HCT116 (cell line): ENCODE measurements around the gene FAM193B. TPM values are rescaled to one million over a fixed set of nuclear protein-coding genes. Genes with fewer than 3 reads are reported as not detected.

Experiments used
- ATAC-seq: fragments of 200-7000 bp; cut with Tn5 transposase; 2 replicates; pipeline ENCODE4 v1.9.1; 2020; ENCODE audit warnings: mild to moderate bottlenecking, moderate library complexity
- BruUV-seq: library from RNA; stranded (reverse); fragments of 400-500 nt; replicated peaks from 2 replicates; lab custom pipeline; 2021; lab: Mats Ljungman, UMichigan
- CTCF ChIA-PET: fragments of 300-600 bp; sonication (Branson Sonifier 250); formaldehyde crosslinking; loops from one replicate; lab custom pipeline; 2021; ENCODE audit warnings: antibody characterized with exemption; lab: Charles Lee
- POLR2A ChIA-PET: fragments of 300-600, 350-600 bp; sonication (Branson Sonifier 250); formaldehyde crosslinking; loops from one replicate; lab custom pipeline; 2021; ENCODE audit warnings: antibody characterized with exemption; lab: Charles Lee
- RAD21 ChIA-PET, 2 experiments: fragments of 300-600 bp; sonication (Branson Sonifier 250); formaldehyde crosslinking; loops; one replicate each; lab custom pipeline; 2023; ENCODE audit warnings: low total read pairs in 2 of 2; ENCODE audit not compliant: uncharacterized antibody in 2 of 2, unreplicated experiment in 2 of 2, low non-redundant PET in 1 of 2; lab: Charles Lee
- DNase-seq: peaks from one replicate; pipeline ENCODE4 v3.0.0-alpha.2; 2010; ENCODE audit warnings: low read depth, low spot score
- H2AFZ ChIP-seq: fragments of 200-600 bp; shearing (Covaris generic), sonication (generic); 2 replicates; pipeline ENCODE4 v1.6.1; 2017; ENCODE audit warnings: low read depth, mixed run types, mixed read lengths, antibody characterized with exemption, low read length; ENCODE audit not compliant: poor library complexity, severe bottlenecking
- H3K27ac ChIP-seq: 2 replicates; pipeline ENCODE4 v1.5.1; 2012; ENCODE audit warnings: low read depth, low read length
- H3K27me3 ChIP-seq: fragments of 200-600 bp; sonication (generic); 2 replicates; pipeline ENCODE4 v1.6.1; 2016; ENCODE audit warnings: mixed run types, low read length, mixed read lengths; ENCODE audit not compliant: insufficient read depth
- H3K36me3 ChIP-seq, 2 experiments: fragments of 200-500 bp in 1 of 2; fragments of 200-600 bp in 1 of 2; sonication (Bioruptor generic) in 1 of 2; sonication (generic) in 1 of 2; 2 replicates each; pipeline versions ENCODE4 v1.5.1 to v1.6.1; 2014 to 2016; ENCODE audit warnings: low read length in 2 of 2, inconsistent platforms in 1 of 2, mixed read lengths in 1 of 2, mixed run types in 1 of 2; ENCODE audit not compliant: insufficient read depth in 2 of 2, control insufficient read depth in 1 of 2
- H3K4me1 ChIP-seq, 2 experiments: fragments of 200-600 bp in 1 of 2; sonication (generic) in 1 of 2; 2 replicates each; pipeline versions ENCODE4 v1.5.1 to v1.6.1; 2012 to 2017; ENCODE audit warnings: low read length in 2 of 2, inconsistent platforms in 1 of 2, mild to moderate bottlenecking in 1 of 2, mixed read lengths in 1 of 2, mixed run types in 1 of 2, moderate library complexity in 1 of 2; ENCODE audit not compliant: insufficient read depth in 2 of 2, control insufficient read depth in 1 of 2
- H3K4me2 ChIP-seq: fragments of 200-600 bp; sonication (generic); 2 replicates; pipeline ENCODE4 v1.6.1; 2017; ENCODE audit warnings: mixed run types, low read length, mixed read lengths
- H3K4me3 ChIP-seq, 2 experiments: fragments of 200-600 bp in 1 of 2; sonication (generic) in 1 of 2; replicated peaks in 1 of 2; 2 replicates each; pipeline ENCODE4 v1.5.1; 2011 to 2016; ENCODE audit warnings: low read length in 2 of 2, control low read depth in 1 of 2, low read depth in 1 of 2, mild to moderate bottlenecking in 1 of 2, mixed read lengths in 1 of 2, mixed run types in 1 of 2
- H3K79me2 ChIP-seq: fragments of 200-600 bp; sonication (generic); 2 replicates; pipeline ENCODE4 v1.6.1; 2017; ENCODE audit warnings: mild to moderate bottlenecking, mixed run types, low read length, moderate library complexity, mixed read lengths; ENCODE audit not compliant: insufficient read depth
- H3K9ac ChIP-seq: fragments of 200-600 bp; sonication (generic); 2 replicates; pipeline ENCODE4 v1.6.1; 2016; ENCODE audit warnings: low read length, mixed read lengths
- H3K9me2 ChIP-seq: fragments of 200-600 bp; sonication (generic), shearing (Covaris generic); 2 replicates; pipeline ENCODE4 v1.6.1; 2017; ENCODE audit warnings: mixed run types, mild to moderate bottlenecking, moderate library complexity; ENCODE audit not compliant: insufficient read depth
- H3K9me3 ChIP-seq, 2 experiments: fragments of 200-500 bp in 1 of 2; fragments of 200-600 bp in 1 of 2; sonication (Bioruptor generic) in 1 of 2; sonication (generic) in 1 of 2; 2 replicates each; pipeline ENCODE4 v1.6.1; 2014 to 2017; ENCODE audit warnings: low read length in 2 of 2, mixed read lengths in 2 of 2, inconsistent platforms in 1 of 2, low read depth in 1 of 2, mild to moderate bottlenecking in 1 of 2, mixed run types in 1 of 2, moderate library complexity in 1 of 2; ENCODE audit not compliant: control insufficient read depth in 1 of 2, insufficient read depth in 1 of 2
- H4K20me1 ChIP-seq: fragments of 200-600 bp; sonication (generic), shearing (Covaris generic); 2 replicates; pipeline ENCODE4 v1.6.1; 2017; ENCODE audit warnings: mixed run types, mild to moderate bottlenecking, moderate library complexity; ENCODE audit not compliant: insufficient read depth
- CBX3 ChIP-seq: IDR thresholded peaks from 2 replicates; pipeline ENCODE4 v1.6.1; 2012; ENCODE audit warnings: low read depth
- CEBPB ChIP-seq: IDR thresholded peaks from 2 replicates; pipeline ENCODE4 v1.6.1; 2012; ENCODE audit warnings: low read depth
- ELF1 ChIP-seq: IDR thresholded peaks from 2 replicates; pipeline ENCODE4 v1.6.1; 2012; ENCODE audit warnings: low read depth, borderline replicate concordance
- EZH2 ChIP-seq: fragments of 200-600 bp; sonication (generic); IDR thresholded peaks from 2 replicates; pipeline ENCODE4 v1.6.1; 2017; ENCODE audit warnings: antibody characterized with exemption, mixed run types
- FOSL1 ChIP-seq: IDR thresholded peaks from 2 replicates; pipeline ENCODE4 v1.6.1; 2012; ENCODE audit warnings: low read depth
- MAX ChIP-seq: IDR thresholded peaks from 2 replicates; pipeline ENCODE4 v1.6.1; 2012
- POLR2A ChIP-seq: IDR thresholded peaks from 2 replicates; pipeline ENCODE4 v1.7.0; 2011; ENCODE audit warnings: borderline replicate concordance; ENCODE audit not compliant: insufficient read depth, insufficient read length; ENCODE audit errors: extremely low read depth
- POLR2AphosphoS5 ChIP-seq: IDR thresholded peaks from 2 replicates; pipeline ENCODE4 v1.6.1; 2011; ENCODE audit warnings: mild to moderate bottlenecking, low read depth, low read length, moderate library complexity
- RAD21 ChIP-seq: IDR thresholded peaks from 2 replicates; pipeline ENCODE4 v1.6.1; 2012; ENCODE audit warnings: low read depth, mild to moderate bottlenecking
- SIN3A ChIP-seq: IDR thresholded peaks from 2 replicates; pipeline ENCODE4 v1.6.1; 2012; ENCODE audit warnings: low read depth
- SP1 ChIP-seq: IDR thresholded peaks from 2 replicates; pipeline ENCODE4 v1.6.1; 2012; ENCODE audit warnings: low read depth
- SRF ChIP-seq: IDR thresholded peaks from 2 replicates; pipeline ENCODE4 v1.6.1; 2012; ENCODE audit warnings: low read depth
- TCF7L2 ChIP-seq: IDR thresholded peaks from 2 replicates; pipeline ENCODE4 v1.7.0; 2011; ENCODE audit warnings: borderline replicate concordance, inconsistent platforms; ENCODE audit not compliant: insufficient read depth, insufficient read length; ENCODE audit errors: extremely low read depth
- YY1 ChIP-seq: IDR thresholded peaks from 2 replicates; pipeline ENCODE4 v1.6.1; 2011; ENCODE audit warnings: low read length, low read depth, moderate library complexity, mild to moderate bottlenecking; ENCODE audit not compliant: insufficient replicate concordance; ENCODE audit errors: extremely low read depth
- ZFX ChIP-seq: fragments of 450-650 bp; IDR thresholded peaks from 2 replicates; pipeline ENCODE4 v1.6.1; 2017
- intact Hi-C: fragments of 100-400 bp; cut with micrococcal nuclease; formaldehyde crosslinking; loops from 2 replicates; pipeline ENCODE4 v1.10.0; 2022
- total RNA-seq: library from RNA; stranded (reverse); gene quantifications from one replicate; pipeline ENCODE4 v1.2.1, GENCODE V29; 2021; ENCODE audit not compliant: unreplicated experiment
- TF ChIP-seq, protein P1 (sequence below): IDR thresholded peaks from 2 replicates; pipeline ENCODE4 v1.6.1; 2011; ENCODE audit warnings: mild to moderate bottlenecking, low read length, moderate library complexity; ENCODE audit not compliant: insufficient replicate concordance; ENCODE audit errors: extremely low read depth
- TF ChIP-seq, protein P2 (sequence below): IDR thresholded peaks from 2 replicates; pipeline ENCODE4 v1.6.1; 2012; ENCODE audit warnings: low read depth

The FAM193B gene
- total RNA-seq, 1 experiment from 2014 or later: 54.0 TPM

DNA sequence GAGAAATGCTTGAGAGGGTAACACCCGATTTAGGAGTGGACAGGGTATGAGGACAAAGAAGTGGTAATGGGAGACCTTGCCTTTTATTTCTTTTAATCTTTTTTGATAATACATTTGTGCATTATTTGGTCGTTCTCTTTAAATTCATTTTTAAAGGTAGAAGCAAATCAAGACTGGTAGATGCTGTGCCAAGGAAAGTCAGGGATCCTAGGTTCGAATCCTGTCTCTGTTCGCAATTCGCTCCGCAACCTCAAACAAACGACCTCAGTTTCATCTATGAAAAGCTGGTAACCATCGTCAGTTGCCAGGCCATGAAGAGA is 37.3 kb upstream of the FAM193B start:
- Histone ChIP-seq H3K36me3 (peaks cover 25 to 26% of the 10 kb centered on the region in 2 experiments; a peak in 3 of 4 replicates), H3K4me2 (peak overlapping the region; percentile 79), H3K27ac (no peak overlapping the region), H2AFZ (peak overlapping the region; percentile 96), H3K4me3 (peak overlapping the region; percentile 12 to 96), H4K20me1 (no peaks in the 10 kb centered on the region), H3K9me2 (no peaks in the 10 kb centered on the region), H3K79me2 (peaks cover 24% of the 10 kb centered on the region), H3K9ac (no peak overlapping the region), H3K27me3 (0 out of 2 replicates have a peak, but pooled peaks cover 6% of the 10 kb centered on the region), H3K4me1 (peaks cover 0 to 14% of the 10 kb centered on the region in 2 experiments; a peak in 2 of 4 replicates), H3K9me3 (no peaks in the 10 kb centered on the region)
- no TSS peak for BruUV-seq
- ChIA-PET RAD21 (no interaction called here), POLR2A (interaction anchor here (2.1 kb wide), 1 partner anchor 12 kb away, joined by 6 read pairs; no protein-coding TSS in a partner anchor), CTCF (no interaction called here)
- intact Hi-C loops: no loop called here
- ATAC-seq (no peak), DNase-seq (no peak)
- TF ChIP-seq POLR2A (no peak), YY1 (no peak), POLR2AphosphoS5 (no peak)

DNA sequence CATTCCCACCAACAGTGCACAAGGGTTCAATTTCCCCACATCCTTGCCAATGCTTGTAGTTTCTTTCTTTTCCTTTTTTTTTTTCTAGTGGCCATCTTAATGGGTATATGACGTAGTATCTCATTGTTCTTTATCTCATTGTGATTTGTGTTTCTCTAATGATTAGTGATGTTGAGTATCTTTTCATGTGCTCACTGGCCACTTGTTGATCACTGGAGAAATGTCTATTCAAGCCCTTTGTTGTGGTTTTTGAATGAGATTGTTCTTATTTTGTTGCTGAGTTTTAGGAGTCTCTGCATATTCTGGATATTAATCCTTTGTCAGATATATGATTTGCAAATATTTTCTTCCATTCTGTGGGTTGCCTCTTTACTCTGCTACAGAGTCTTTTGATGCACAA is 36.0 kb upstream of the FAM193B start:
- no peak overlapping the region for H3K9ac ChIP-seq
- no peak for ATAC-seq
- H3K36me3 ChIP-seq: peaks cover 18 to 23% of the 10 kb centered on the region in 2 experiments; a peak in 3 of 4 replicates
- no TSS peak for BruUV-seq
- ChIA-PET CTCF (no interaction called here), RAD21 (no interaction called here), POLR2A (no interaction called here)
- no peaks in the 10 kb centered on the region for H4K20me1 ChIP-seq
- no peak overlapping the region for H3K4me3 ChIP-seq
- H3K27me3 ChIP-seq: peaks cover 8% of the 10 kb centered on the region; the same call in 1 of the 2 replicates
- H3K9me3 ChIP-seq: no peaks in the 10 kb centered on the region
- no peaks in the 10 kb centered on the region for H3K9me2 ChIP-seq
- peaks cover 0 to 14% of the 10 kb centered on the region in 2 experiments; a peak in 2 of 4 replicates for H3K4me1 ChIP-seq
- no peak overlapping the region for H3K27ac ChIP-seq
- no peak overlapping the region for H2AFZ ChIP-seq
- DNase-seq: no peak
- intact Hi-C loops: no loop called here
- no peak overlapping the region for H3K4me2 ChIP-seq
- H3K79me2 ChIP-seq: peaks cover 24% of the 10 kb centered on the region
- TF ChIP-seq CBX3 (no peak), FOSL1 (no peak), SP1 (no peak), SRF (no peak), MAX (no peak), TCF7L2 (no peak), SIN3A (no peak), EZH2 (no peak), CEBPB (no peak), YY1 (no peak), ELF1 (no peak), RAD21 (no peak), ZFX (no peak)
- TF ChIP-seq, protein P1, sequence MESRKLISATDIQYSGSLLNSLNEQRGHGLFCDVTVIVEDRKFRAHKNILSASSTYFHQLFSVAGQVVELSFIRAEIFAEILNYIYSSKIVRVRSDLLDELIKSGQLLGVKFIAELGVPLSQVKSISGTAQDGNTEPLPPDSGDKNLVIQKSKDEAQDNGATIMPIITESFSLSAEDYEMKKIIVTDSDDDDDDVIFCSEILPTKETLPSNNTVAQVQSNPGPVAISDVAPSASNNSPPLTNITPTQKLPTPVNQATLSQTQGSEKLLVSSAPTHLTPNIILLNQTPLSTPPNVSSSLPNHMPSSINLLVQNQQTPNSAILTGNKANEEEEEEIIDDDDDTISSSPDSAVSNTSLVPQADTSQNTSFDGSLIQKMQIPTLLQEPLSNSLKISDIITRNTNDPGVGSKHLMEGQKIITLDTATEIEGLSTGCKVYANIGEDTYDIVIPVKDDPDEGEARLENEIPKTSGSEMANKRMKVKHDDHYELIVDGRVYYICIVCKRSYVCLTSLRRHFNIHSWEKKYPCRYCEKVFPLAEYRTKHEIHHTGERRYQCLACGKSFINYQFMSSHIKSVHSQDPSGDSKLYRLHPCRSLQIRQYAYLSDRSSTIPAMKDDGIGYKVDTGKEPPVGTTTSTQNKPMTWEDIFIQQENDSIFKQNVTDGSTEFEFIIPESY: no peak
- TF ChIP-seq, protein P2, sequence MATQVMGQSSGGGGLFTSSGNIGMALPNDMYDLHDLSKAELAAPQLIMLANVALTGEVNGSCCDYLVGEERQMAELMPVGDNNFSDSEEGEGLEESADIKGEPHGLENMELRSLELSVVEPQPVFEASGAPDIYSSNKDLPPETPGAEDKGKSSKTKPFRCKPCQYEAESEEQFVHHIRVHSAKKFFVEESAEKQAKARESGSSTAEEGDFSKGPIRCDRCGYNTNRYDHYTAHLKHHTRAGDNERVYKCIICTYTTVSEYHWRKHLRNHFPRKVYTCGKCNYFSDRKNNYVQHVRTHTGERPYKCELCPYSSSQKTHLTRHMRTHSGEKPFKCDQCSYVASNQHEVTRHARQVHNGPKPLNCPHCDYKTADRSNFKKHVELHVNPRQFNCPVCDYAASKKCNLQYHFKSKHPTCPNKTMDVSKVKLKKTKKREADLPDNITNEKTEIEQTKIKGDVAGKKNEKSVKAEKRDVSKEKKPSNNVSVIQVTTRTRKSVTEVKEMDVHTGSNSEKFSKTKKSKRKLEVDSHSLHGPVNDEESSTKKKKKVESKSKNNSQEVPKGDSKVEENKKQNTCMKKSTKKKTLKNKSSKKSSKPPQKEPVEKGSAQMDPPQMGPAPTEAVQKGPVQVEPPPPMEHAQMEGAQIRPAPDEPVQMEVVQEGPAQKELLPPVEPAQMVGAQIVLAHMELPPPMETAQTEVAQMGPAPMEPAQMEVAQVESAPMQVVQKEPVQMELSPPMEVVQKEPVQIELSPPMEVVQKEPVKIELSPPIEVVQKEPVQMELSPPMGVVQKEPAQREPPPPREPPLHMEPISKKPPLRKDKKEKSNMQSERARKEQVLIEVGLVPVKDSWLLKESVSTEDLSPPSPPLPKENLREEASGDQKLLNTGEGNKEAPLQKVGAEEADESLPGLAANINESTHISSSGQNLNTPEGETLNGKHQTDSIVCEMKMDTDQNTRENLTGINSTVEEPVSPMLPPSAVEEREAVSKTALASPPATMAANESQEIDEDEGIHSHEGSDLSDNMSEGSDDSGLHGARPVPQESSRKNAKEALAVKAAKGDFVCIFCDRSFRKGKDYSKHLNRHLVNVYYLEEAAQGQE: no peak
